Measurements from ENCODE around the gene IQSEC3.

Gene IQSEC3

GRCh38 chr12:111699-112493, 45.3 kb downstream of the IQSEC3 start:
- DNase-seq = no peak
- peak overlapping the region; percentile 93 for H3K27ac Mint-ChIP-seq
- H3K27me3 Mint-ChIP-seq (ENCODE audit: low read depth, poor library complexity) = peaks cover 14% of the 10 kb centered on the region
- peak overlapping the region; percentile 57 for H3K4me3 Mint-ChIP-seq
- H3K4me1 Mint-ChIP-seq = peaks cover 77% of the 10 kb centered on the region
- no peaks in the 10 kb centered on the region for H3K9me3 Mint-ChIP-seq
- TF ChIP-seq CTCF (IDR thresholded peaks at IDR 0.05) = no peak
- no peaks in the 10 kb centered on the region for H3K36me3 Mint-ChIP-seq (ENCODE audit: low read depth)

DNA sequence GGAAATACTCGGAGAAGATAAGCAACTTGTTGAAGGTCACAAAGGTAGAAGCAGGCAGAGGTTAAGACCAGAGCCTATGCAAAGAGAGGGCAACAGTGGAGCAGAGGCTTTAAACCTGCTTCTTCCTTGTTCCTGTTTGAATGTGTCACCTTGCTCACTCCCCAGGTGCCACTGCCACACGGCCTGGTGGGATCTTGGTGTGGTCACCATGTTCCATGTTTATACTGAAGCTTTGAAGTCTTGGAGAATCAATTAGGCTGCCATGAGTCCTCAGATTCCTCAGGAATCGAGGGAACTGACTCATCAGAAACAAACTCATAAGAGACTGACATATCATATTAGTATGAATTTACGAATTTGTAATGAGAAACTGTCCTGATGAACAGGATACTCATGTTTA, 46.8 kb downstream of the IQSEC3 start:
- H3K4me3 Mint-ChIP-seq = no peak overlapping the region
- DNase-seq = no peak
- peaks cover 22% of the 10 kb centered on the region for H3K27me3 Mint-ChIP-seq (ENCODE audit: low read depth, poor library complexity)
- H3K27ac Mint-ChIP-seq = peak overlapping the region; percentile 90
- H3K36me3 Mint-ChIP-seq (ENCODE audit: low read depth) = no peaks in the 10 kb centered on the region
- TF ChIP-seq CTCF (IDR thresholded peaks at IDR 0.05) = no peak
- no peaks in the 10 kb centered on the region for H3K9me3 Mint-ChIP-seq
- peaks cover 77% of the 10 kb centered on the region for H3K4me1 Mint-ChIP-seq

DNA sequence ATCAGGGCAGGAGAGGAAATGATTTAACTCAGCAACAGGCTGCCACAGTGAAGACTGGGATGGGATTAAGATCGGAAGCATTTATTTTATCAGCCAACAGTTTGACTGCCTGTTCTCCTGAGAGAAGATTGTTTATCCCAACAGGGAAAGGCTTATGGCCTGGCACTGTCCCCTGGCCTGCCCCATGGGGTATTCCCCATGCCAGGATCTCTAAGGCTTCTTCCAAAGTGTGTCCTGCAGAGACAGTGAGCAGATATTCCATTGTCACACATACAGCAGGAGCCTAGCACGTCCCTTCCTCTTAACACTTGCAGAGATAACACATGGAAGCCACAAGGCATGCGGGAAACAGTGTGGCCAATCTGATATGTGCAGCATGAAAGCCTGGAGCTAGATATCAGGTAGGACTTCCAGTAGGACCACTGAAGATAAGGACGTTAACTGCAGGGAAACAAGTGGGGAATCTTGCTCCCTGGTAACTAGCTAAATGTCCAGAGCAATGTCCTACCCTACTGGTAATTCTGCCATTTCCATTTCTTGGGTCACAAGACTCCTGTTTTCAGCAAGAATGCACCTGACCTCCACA, 48.2 kb downstream of the IQSEC3 start:
- DNase-seq = no peak
- Mint-ChIP-seq H3K27ac (no peak overlapping the region), H3K4me3 (no peak overlapping the region), H3K27me3 (ENCODE audit: low read depth, poor library complexity) (peaks cover 25% of the 10 kb centered on the region), H3K4me1 (peaks cover 73% of the 10 kb centered on the region), H3K9me3 (no peaks in the 10 kb centered on the region), H3K36me3 (ENCODE audit: low read depth) (no peaks in the 10 kb centered on the region)
- TF ChIP-seq CTCF (IDR thresholded peaks at IDR 0.05) = no peak

- no peak for DNase-seq
- Mint-ChIP-seq H3K27me3 (ENCODE audit: low read depth, poor library complexity) (peaks cover 33% of the 10 kb centered on the region), H3K36me3 (ENCODE audit: low read depth) (no peaks in the 10 kb centered on the region), H3K4me1 (peaks cover 65% of the 10 kb centered on the region), H3K9me3 (no peaks in the 10 kb centered on the region), H3K27ac (no peak overlapping the region), H3K4me3 (no peak overlapping the region)
- no peak for TF ChIP-seq CTCF (IDR thresholded peaks at IDR 0.05)
Observed at GRCh38 chr12:115518-115917, 49.0 kb downstream of the IQSEC3 start.

DNA sequence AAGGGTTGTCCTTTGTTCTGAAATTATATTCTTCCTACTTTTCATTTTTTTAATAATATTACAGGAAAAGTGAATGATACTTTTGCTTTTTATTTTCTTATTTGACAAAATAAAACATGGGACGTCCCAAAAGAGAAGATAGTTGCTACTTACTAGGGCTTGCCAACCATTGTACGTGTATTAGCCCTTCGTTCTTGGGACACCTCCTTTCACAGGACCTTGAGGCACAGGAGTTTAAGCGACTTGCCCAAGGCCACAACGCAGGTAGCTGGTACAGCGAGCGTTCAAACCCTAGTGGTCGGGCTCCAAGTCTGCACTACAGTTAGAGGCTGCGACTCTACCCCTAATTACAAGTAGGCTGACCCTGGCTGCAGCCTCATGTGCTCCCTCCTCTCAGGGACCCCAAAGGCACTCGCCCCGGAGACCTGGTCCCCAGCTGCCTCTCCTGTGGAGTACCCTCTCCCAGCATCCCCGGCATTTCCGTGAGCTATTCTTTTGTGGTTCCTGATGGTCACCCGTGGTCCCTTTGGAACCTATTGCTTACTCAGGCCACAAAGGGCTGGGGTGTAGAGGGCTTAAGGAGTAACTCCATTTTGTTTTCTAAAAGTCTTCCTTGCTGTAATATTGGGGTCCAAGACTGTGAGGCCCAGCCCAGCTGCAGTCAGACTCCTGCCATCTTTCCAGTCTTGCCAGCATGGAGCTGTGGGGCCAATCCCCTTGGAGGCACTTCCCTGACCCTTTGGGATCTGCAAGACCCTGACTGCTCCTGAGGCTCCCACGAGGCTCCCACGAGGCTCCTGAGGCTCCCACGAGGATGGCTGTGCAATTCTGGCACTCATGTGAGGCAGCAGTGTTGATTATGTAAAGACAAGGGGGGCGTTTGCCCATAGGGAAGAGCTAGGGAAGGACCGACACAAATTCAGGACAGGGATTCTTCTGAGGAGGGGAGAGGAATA, 49.7 kb downstream of the IQSEC3 start:
- no peak for DNase-seq
- no peaks in the 10 kb centered on the region for H3K9me3 Mint-ChIP-seq
- TF ChIP-seq CTCF (IDR thresholded peaks at IDR 0.05) = no peak
- peaks cover 63% of the 10 kb centered on the region for H3K4me1 Mint-ChIP-seq
- no peaks in the 10 kb centered on the region for H3K36me3 Mint-ChIP-seq (ENCODE audit: low read depth)
- no peak overlapping the region for H3K27ac Mint-ChIP-seq
- H3K27me3 Mint-ChIP-seq (ENCODE audit: low read depth, poor library complexity) = peaks cover 35% of the 10 kb centered on the region
- no peak overlapping the region for H3K4me3 Mint-ChIP-seq
